Small intestine (tissue), 7 donors: Measurements from ENCODE around the gene NFATC3. TPM values are rescaled to one million over a fixed set of nuclear protein-coding genes. Genes with fewer than 3 reads are reported as not detected.
A peak's percentile ranks its signal among the peaks of the same experiment; 100 is the strongest.

ENCODE experiments used
- DNase-seq, 2 donors: peaks; one replicate each; pipeline versions ENCODE4 v3.0.0 to v3.0.0-alpha.2; 2013
- FAIRE-seq: peaks from 2 replicates; lab custom pipeline; 2012; peaks lifted over from hg19 to GRCh38; lab: Jason Lieb, UNC
- H3K27ac ChIP-seq, 3 donors: one replicate each; pipeline ENCODE4 v1.5.1; 2013; ENCODE audit warnings: low read length in 2 of 3, mild to moderate bottlenecking in 2 of 3, control low read depth in 1 of 3, inconsistent platforms in 1 of 3, low read depth in 1 of 3, moderate library complexity in 1 of 3
- H3K27me3 ChIP-seq, 3 donors: one replicate each; pipeline ENCODE4 v1.6.1; 2013; ENCODE audit warnings: low read length in 3 of 3, inconsistent platforms in 1 of 3; ENCODE audit not compliant: control insufficient read depth in 3 of 3, insufficient read depth in 3 of 3
- H3K36me3 ChIP-seq, 3 donors: one replicate each; pipeline ENCODE4 v1.6.1; 2013; ENCODE audit warnings: low read length in 3 of 3, inconsistent platforms in 1 of 3, low read depth in 1 of 3, mild to moderate bottlenecking in 1 of 3, moderate library complexity in 1 of 3; ENCODE audit not compliant: control insufficient read depth in 3 of 3, insufficient read depth in 2 of 3
- H3K4me1 ChIP-seq, 3 donors: one replicate each; pipeline ENCODE4 v1.6.1; 2013; ENCODE audit warnings: low read length in 2 of 3, inconsistent platforms in 1 of 3, low read depth in 1 of 3, mild to moderate bottlenecking in 1 of 3, moderate library complexity in 1 of 3; ENCODE audit not compliant: control insufficient read depth in 3 of 3, insufficient read depth in 2 of 3
- H3K4me3 ChIP-seq, 3 donors: one replicate each; pipeline ENCODE4 v1.5.1; 2013; ENCODE audit warnings: low read length in 3 of 3, control low read depth in 1 of 3, inconsistent platforms in 1 of 3, low read depth in 1 of 3, mild to moderate bottlenecking in 1 of 3, moderate library complexity in 1 of 3
- H3K9me3 ChIP-seq, 2 donors: one replicate each; pipeline ENCODE4 v1.6.1; 2013; ENCODE audit warnings: low read depth in 1 of 2, low read length in 1 of 2; ENCODE audit not compliant: control insufficient read depth in 2 of 2, insufficient read depth in 1 of 2
- WGBS, 3 donors: extraction: QIAGEN DNeasy Blood & Tissue Kit; methylation state at CpG; one replicate each; pipeline ENCODE4 v1.1.7; 2013; 5-methylcytosine and 5-hydroxymethylcytosine counted together
- polyA plus RNA-seq, 4 donors: library from polyadenylated mRNA; stranded (reverse) in 3 of 4; unstranded in 1 of 4; fragments of 200-250 nt in 3 of 4; fragments of 120-200 nt in 1 of 4; gene quantifications; one replicate each; pipeline versions ENCODE4 v1.2.1 to v1.2.3, GENCODE V29; 2013
- donor health status: healthy with polysubstance abuse.
- donor health status: control.
- donor health status: control.
- donor health status: Bipolar disorder and iron deficiency.
- donor health status: healthy.

NFATC3 gene
- polyA plus RNA-seq, 4 donors: 10.8 to 26.8 (median 13.7) TPM

DNA sequence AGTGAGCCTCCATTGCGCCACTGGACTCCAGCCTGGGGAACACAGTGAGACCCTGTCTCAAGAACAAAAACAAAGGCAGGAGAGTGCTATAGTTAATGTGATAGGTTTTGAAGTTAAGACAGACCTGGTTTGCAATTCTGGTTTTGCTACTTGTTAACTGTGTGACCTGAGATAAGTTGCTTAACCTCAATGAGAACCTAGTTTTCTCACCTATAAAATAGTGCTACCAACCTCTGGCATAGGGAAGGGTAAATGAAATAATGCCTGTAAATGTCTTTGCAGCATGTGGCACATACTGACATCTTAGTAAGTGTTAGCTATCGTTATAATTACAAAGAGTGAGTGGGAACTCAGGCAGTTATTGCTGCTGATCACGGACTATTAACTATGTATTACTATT lies 29.8 kb upstream of the NFATC3 start:
- no peak for FAIRE-seq
- Histone ChIP-seq H3K4me3 (no peak overlapping the region), H3K27ac (no peak overlapping the region), H3K9me3 (no peaks in the 10 kb centered on the region), H3K27me3 (no peaks in the 10 kb centered on the region), H3K4me1 (no peaks in the 10 kb centered on the region), H3K36me3 (peaks cover 2 to 45% (median 5%) of the 10 kb centered on the region in 3 donors)
- DNase-seq: no peak
- 93 to 97% (median 94%) methylated on average over 3 of the region's 3 CpGs for WGBS, 3 donors

DNA sequence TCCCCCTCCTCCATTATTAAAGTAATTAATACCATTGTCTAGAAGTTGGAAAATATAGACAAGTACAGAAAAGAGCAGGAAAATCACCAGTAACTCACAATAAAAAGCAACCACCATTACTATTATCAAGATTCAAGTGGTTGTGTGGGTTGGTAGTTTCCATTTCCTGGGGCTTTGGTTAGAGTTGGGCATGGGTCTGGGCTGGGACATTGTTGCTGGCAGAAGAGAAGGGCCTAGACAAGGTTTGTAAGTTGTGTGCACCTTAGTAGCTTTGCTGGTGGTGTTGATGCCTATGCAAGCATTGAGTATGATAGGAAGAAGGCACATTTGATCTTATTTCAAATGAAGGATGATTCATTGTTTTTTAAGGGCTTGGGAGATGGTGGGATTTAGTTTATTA lies 25.4 kb upstream of the NFATC3 start:
- no peak overlapping the region for H3K27ac ChIP-seq
- H3K36me3 ChIP-seq: peaks cover 2 to 47% (median 4%) of the 10 kb centered on the region in 3 donors
- FAIRE-seq (no peak), DNase-seq (no peak)
- no peak overlapping the region for H3K4me3 ChIP-seq
- H3K9me3 ChIP-seq: no peaks in the 10 kb centered on the region
- no peaks in the 10 kb centered on the region for H3K4me1 ChIP-seq
- H3K27me3 ChIP-seq: no peaks in the 10 kb centered on the region

GRCh38 chr16:68061396-68061795 lies 23.8 kb upstream of the NFATC3 start:
- no peaks in the 10 kb centered on the region for H3K4me1 ChIP-seq
- H3K36me3 ChIP-seq: peaks cover 0 to 53% (median 4%) of the 10 kb centered on the region in 3 donors
- FAIRE-seq: no peak
- H3K27ac ChIP-seq: no peak overlapping the region
- no peak for DNase-seq
- H3K4me3 ChIP-seq: no peak overlapping the region
- 83 to 94% (median 90%) methylated on average over 3 of the region's 3 CpGs for WGBS, 3 donors
- no peaks in the 10 kb centered on the region for H3K9me3 ChIP-seq
- no peaks in the 10 kb centered on the region for H3K27me3 ChIP-seq

DNA sequence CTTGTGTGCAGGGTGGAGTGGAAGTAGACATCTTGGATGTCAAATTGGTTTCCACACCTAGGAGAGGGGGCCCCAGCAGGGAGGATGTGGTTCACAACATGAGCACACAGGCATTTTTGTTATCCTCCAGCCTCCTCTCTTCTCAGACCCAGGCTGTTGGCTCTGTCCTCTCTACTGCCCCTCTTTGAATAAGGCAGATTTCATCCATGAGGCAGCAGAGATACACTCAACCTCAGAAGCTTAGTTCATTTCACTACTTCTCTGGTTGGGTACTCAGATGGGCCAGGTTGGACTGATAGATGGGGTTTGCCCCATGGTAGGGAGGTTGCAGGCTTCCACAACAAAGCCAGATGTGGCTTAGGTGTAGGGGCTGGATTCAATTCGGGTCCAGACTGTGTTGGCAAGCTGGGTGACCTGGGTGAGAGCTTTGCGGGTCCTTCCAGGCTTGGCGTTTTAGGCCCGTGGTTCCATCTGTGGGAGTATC lies 22.2 kb upstream of the NFATC3 start:
- H3K36me3 ChIP-seq: peaks cover 0 to 55% (median 4%) of the 10 kb centered on the region in 3 donors
- FAIRE-seq: no peak

DNA sequence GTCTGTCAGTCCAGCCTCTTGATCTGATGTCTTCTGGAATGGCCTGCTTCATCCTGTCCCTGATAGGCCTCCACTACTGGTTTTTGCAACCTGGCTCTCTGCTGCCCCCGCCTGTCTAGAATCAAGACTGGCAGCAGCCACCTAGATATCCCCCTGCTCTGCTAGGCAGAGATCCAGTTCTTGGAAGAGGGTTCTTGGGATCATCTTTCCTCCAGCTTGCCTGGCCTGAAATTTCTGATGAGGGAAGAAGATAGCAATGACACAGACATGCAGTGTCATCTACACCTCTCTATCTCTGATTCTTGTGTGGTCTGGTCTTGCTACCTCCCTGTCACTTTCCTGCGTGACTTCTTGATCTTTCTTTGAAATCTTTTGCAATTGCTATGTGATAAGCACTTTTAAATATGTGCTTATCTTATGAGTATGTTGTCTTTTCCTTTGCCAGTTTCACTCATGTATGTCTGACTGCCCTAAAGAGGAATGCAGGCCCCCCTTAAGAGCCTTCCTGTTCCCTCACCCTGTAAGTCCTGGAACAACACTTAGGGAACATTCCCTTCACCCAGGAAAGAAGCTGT lies 20.3 kb upstream of the NFATC3 start:
- FAIRE-seq (no peak), DNase-seq (peak; percentile 69)
- Histone ChIP-seq H3K27ac (peak overlapping the region in 1 of 3 donors; percentile 36), H3K4me1 (peaks cover 0 to 7% (median 0%) of the 10 kb centered on the region in 3 donors), H3K36me3 (peaks cover 0 to 62% (median 6%) of the 10 kb centered on the region in 3 donors), H3K27me3 (no peaks in the 10 kb centered on the region), H3K4me3 (no peak overlapping the region), H3K9me3 (no peaks in the 10 kb centered on the region)
- WGBS, 3 donors: 42 to 47% (median 44%) methylated on average over 2 of the region's 2 CpGs

More for the DNA sequence above, 22.2 kb upstream of the NFATC3 start:
- DNase-seq: no peak
- H3K9me3 ChIP-seq: no peaks in the 10 kb centered on the region
- no peak overlapping the region for H3K27ac ChIP-seq
- H3K4me3 ChIP-seq: no peak overlapping the region
- H3K27me3 ChIP-seq: no peaks in the 10 kb centered on the region
- 86 to 91% (median 87%) methylated on average over 4 of the region's 4 CpGs for WGBS, 3 donors
- H3K4me1 ChIP-seq: peaks cover 0 to 2% (median 0%) of the 10 kb centered on the region in 3 donors

DNA sequence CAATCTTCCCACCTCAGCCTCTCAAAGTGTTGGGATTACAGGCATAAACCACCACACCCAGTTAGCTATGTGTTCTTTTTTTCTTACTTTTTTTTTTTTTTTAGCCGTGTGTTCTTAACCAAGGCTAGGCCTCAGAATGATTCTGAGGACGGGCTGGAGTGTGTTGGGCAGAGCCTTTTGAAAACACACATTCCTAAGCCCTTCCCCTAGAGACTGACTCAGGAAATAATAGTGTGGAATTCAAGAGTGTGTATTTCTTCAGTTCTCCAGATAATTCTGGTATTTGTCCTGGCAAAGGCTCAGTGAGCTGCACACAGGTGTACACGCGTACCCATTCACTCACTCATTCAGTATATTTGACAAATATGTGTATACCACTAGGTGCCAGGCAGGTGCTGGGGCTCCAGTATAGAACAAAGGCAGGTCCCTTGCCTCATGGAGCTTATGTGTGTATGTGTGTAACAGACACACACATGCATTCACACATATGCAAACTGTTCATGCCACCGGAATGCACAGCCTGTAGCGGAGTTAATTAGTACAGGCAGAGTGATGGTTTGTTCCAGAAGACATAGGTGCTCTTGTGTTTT lies 19.4 kb upstream of the NFATC3 start:
- no peaks in the 10 kb centered on the region for H3K9me3 ChIP-seq
- H3K27me3 ChIP-seq: no peaks in the 10 kb centered on the region
- H3K27ac ChIP-seq: no peak overlapping the region
- no peak for DNase-seq
- H3K4me3 ChIP-seq: no peak overlapping the region
- FAIRE-seq: no peak
- peaks cover 0 to 7% (median 3%) of the 10 kb centered on the region in 3 donors for H3K4me1 ChIP-seq
- H3K36me3 ChIP-seq: peaks cover 0 to 63% (median 5%) of the 10 kb centered on the region in 3 donors
- WGBS, 3 donors: 72 to 82% (median 72%) methylated on average over 6 of the region's 6 CpGs

DNA sequence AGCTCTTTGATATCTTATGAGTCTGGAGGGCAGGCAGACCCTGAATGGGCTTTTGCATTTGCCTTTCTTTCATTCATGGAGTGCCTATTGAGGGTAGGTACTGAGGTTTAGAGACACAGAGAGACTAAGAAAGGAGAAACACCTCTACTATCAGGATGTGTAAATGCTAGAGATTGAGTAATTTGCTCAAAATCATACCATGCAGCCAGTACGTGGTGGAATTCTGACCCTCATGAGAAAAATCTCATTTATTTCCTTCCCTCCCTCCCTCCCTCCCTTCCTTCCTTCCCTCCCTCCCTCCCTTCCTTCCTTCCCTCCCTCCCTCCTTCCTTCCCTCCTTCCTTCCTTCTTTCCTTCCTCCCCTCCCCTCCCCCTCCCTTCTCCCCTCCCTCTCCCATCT lies 18.4 kb upstream of the NFATC3 start:
- DNase-seq (no peak), FAIRE-seq (no peak)
- Histone ChIP-seq H3K4me3 (no peak overlapping the region), H3K27me3 (no peaks in the 10 kb centered on the region), H3K9me3 (no peaks in the 10 kb centered on the region), H3K27ac (no peak overlapping the region), H3K4me1 (peaks cover 0 to 7% (median 3%) of the 10 kb centered on the region in 3 donors), H3K36me3 (peaks cover 4 to 63% (median 8%) of the 10 kb centered on the region in 3 donors)
- WGBS, 3 donors: 59 to 75% (median 74%) methylated on average over 1 of the region's 1 CpG

- Histone ChIP-seq H3K27me3 (no peaks in the 10 kb centered on the region), H3K27ac (no peak overlapping the region), H3K9me3 (no peaks in the 10 kb centered on the region), H3K4me3 (no peak overlapping the region), H3K4me1 (peaks cover 0 to 7% (median 4%) of the 10 kb centered on the region in 3 donors), H3K36me3 (peaks cover 4 to 74% (median 8%) of the 10 kb centered on the region in 3 donors)
- FAIRE-seq (no peak), DNase-seq (no peak)
- 95% methylated on average over 9 of the region's 9 CpGs for WGBS, 3 donors
Measured at GRCh38 chr16:68068926-68069325, 16.2 kb upstream of the NFATC3 start.
